HG03432 (cell line): ENCODE data around the gene GORASP1.

ENCODE experiments used
- ATAC-seq: cut with Tn5 transposase; IDR thresholded peaks from one replicate; pipeline ENCODE4 v1.9.1; 2021; ENCODE audit warnings: mild to moderate bottlenecking, moderate library complexity; ENCODE audit not compliant: unreplicated experiment

GORASP1 gene

GRCh38 chr3:39103791-39104552 lies 3.5 kb downstream of the GORASP1 start:
- no peak for ATAC-seq

- ATAC-seq = no peak
Observed at GRCh38 chr3:39103324-39103693, 4.1 kb downstream of the GORASP1 start.

GRCh38 chr3:39102504-39103323 lies 4.7 kb downstream of the GORASP1 start:
- no peak for ATAC-seq

GRCh38 chr3:39101022-39101689 lies 6.3 kb downstream of the GORASP1 start:
- peak; percentile 74 for ATAC-seq

- no peak for ATAC-seq
Observed at GRCh38 chr3:39100500-39100886, 6.9 kb downstream of the GORASP1 start.

DNA sequence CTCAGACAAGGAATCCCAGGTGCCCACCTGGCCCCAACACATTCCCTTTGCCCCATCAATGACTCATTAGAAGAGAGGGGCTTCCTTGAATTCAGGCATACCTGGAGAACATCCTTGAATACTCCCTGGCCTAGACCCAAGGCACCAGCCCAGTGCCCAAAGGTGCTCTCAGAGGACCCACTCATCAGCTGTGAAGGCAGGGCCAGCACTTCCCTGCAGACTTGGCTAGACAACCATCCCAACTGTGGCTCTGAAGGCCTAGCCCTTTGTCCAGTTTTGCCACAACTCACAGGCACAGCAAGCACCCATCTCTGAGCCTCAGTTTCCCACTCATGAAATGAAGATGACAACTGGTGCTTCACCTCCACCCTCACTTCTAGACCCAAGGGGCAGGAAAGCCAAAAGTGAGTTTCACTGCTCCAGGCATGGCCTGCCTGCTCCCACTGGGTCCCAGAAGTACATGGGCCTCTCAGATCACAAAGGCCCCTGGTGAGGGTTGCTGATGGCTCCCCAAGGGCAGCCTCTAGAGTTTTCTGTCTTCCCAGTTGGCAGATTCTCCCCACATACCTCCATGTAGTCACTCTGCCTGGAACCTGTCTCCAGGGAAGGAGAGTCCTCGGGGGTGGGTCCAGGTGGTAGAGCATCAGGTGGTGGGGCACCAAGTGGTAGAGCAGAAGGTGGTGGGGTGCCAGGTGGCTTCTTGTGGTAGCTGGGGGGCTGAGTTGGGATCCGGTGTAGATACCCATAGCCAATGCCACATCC lies 7.5 kb downstream of the GORASP1 start:
- ATAC-seq = no peak

- no peak for ATAC-seq
Observed at GRCh38 chr3:39099242-39099641, 8.2 kb downstream of the GORASP1 start.

DNA sequence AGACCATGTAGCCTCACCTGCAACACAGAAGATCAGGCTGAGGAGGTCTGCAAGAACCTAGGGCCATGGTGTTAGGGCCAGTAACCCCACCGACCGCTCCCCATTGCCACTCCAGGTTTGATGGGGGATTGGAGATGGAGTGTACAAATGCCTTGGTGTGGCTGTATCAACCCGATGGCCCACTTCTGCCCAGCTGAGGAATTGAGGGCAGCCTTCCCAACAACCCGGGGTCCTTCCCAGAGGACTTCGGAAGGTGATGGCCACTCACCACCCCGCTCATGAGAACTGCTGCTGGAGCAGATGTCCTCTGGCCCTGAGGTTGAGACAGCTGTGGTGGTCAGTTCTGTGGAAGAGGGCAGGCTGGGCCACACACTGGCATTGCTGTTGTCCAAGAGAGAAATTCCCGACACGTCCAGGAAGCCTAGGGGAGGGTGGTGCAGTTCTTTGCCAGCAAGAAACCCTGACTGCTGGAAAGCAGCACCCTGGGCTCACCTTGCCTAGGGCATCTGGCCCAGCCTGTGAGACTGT lies 8.9 kb downstream of the GORASP1 start:
- no peak for ATAC-seq

- ATAC-seq = no peak
Observed at GRCh38 chr3:39097716-39098472, 9.5 kb downstream of the GORASP1 start.

- ATAC-seq = no peak
Observed at GRCh38 chr3:39096775-39097174, 10.7 kb downstream of the GORASP1 start.

DNA sequence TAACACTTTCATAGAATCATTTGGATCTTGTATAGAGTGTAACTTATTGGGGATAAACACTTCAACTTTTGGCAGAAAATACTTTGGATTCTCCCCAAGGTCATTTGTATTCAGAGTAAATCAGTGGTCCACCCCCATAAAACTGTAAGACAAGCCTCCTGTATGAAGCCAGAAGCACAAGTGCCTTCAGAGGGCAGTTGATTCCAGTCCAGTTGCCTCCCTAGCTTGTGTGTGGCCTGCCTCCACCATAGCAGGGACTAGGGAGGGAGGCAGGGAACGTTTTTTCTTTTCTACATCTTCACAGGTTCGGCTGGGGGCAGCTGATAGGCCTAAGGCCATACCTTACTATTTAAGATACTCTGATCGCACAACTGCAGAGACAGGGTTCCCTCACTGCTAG lies 11.6 kb downstream of the GORASP1 start:
- no peak for ATAC-seq

- no peak for ATAC-seq
Observed at GRCh38 chr3:39094851-39095677, 12.4 kb downstream of the GORASP1 start.

GRCh38 chr3:39090922-39091321 lies 16.5 kb downstream of the GORASP1 start:
- no peak for ATAC-seq

GRCh38 chr3:39088889-39089288 lies 18.5 kb downstream of the GORASP1 start:
- ATAC-seq = no peak

GRCh38 chr3:39088456-39088855 lies 19.0 kb downstream of the GORASP1 start:
- ATAC-seq = no peak

DNA sequence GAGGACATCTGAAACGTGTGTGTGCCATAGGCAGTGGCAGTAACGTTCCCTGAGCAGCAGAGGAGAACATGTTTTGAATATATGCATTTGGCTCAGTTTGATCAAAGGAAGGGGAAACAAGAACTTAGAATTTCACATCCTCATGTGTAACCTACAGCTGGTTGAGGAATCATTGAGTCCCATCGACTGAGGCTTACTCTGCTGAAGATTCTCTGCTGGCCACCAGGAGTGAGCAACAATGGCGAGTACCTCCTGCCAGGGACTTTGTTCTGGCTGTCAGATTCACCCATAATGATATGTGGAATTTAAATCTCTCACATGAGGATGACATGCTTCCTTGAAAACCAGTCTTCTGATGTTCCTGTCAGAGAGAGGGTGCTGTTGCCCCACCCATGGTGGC lies 21.3 kb downstream of the GORASP1 start:
- ATAC-seq = peak; percentile 44

DNA sequence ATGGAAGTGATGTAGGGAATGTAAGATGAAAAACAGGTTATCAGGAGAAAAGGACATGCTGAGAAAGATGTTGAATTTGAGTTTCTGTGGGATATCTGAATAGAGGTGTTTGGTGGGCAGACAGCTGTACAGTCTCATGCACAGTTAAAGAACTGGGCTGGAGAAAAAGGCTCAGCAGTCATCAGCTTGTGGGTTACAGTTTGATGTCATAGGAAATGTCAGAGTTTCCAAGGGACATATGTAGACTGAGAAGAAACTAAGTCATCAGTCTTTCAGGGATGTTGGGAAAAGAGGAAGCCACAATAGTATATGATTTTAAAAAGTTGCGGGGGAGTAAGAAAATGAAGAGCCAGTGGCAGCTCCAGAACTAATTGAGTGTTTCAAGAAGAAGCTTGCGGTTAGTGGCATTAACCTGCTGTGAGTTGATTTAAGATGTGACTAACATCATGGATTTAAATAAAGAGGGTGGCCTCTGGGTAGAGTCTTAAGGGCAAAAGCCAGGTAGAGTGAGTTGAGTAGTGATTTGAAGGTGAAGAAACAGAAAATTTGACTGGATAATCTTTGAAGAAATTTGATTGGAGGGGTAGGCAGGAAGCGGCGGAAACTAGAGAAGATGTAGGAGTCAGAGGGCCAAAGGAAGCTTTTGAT lies 24.6 kb downstream of the GORASP1 start:
- ATAC-seq = no peak

- no peak for ATAC-seq
Observed at GRCh38 chr3:39080026-39080425, 27.4 kb downstream of the GORASP1 start.

- ATAC-seq = no peak
Observed at GRCh38 chr3:39079530-39079929, 27.9 kb downstream of the GORASP1 start.
